Mesothelial cell of epicardium (in vitro differentiated cells): ENCODE data around the gene PPP1CC. TPM values are rescaled to one million over a fixed set of nuclear protein-coding genes. Genes with fewer than 3 reads are reported as not detected.

Source experiments
- DNase-seq, 2 experiments: peaks; one replicate each; pipeline ENCODE4 v3.0.0; 2021; ENCODE audit warnings: low spot score in 2 of 2; ENCODE audit not compliant: unreplicated experiment in 2 of 2
- H3K27ac Mint-ChIP-seq: 2 replicates; pipeline ENCODE4 v1.8.0; 2021; ENCODE audit warnings: mixed read lengths
- H3K27me3 Mint-ChIP-seq: 2 replicates; pipeline ENCODE4 v1.8.0; 2021; ENCODE audit warnings: low read depth, mixed read lengths
- H3K36me3 Mint-ChIP-seq: 2 replicates; pipeline ENCODE4 v1.8.0; 2021; ENCODE audit warnings: mixed read lengths
- H3K4me1 Mint-ChIP-seq: 2 replicates; pipeline ENCODE4 v1.8.0; 2021; ENCODE audit warnings: mixed read lengths
- H3K4me3 Mint-ChIP-seq: 2 replicates; pipeline ENCODE4 v1.8.0; 2021; ENCODE audit warnings: mild to moderate bottlenecking, moderate library complexity, mixed read lengths
- H3K9me3 Mint-ChIP-seq: 2 replicates; pipeline ENCODE4 v1.8.0; 2021; ENCODE audit warnings: mixed read lengths
- CTCF ChIP-seq: fragments of 200-600 bp; sonication (generic); IDR thresholded peaks from one replicate; pipeline ENCODE4 v1.5.0; 2021; ENCODE audit warnings: antibody characterized with exemption; ENCODE audit not compliant: unreplicated experiment
- total RNA-seq: library from RNA; stranded (reverse); gene quantifications from 3 replicates; pipeline ENCODE4 v1.2.1, GENCODE V29; 2021

The PPP1CC gene
- total RNA-seq, 1 donor from 2014 or later: 150 TPM

- DNase-seq: no peak
- H3K27me3 Mint-ChIP-seq: no peaks in the 10 kb centered on the region
- no peak overlapping the region for H3K4me3 Mint-ChIP-seq
- no peak overlapping the region for H3K27ac Mint-ChIP-seq
- H3K4me1 Mint-ChIP-seq: no peaks in the 10 kb centered on the region
- TF ChIP-seq CTCF: no peak
- H3K9me3 Mint-ChIP-seq: no peaks in the 10 kb centered on the region
- H3K36me3 Mint-ChIP-seq: peaks cover 69% of the 10 kb centered on the region
Observed at GRCh38 chr12:110721570-110721969, 21.1 kb downstream of the PPP1CC start.

GRCh38 chr12:110720516-110720915, 22.2 kb downstream of the PPP1CC start:
- Mint-ChIP-seq H3K9me3 (no peaks in the 10 kb centered on the region), H3K27ac (no peak overlapping the region), H3K4me1 (no peaks in the 10 kb centered on the region), H3K27me3 (no peaks in the 10 kb centered on the region), H3K36me3 (peaks cover 62% of the 10 kb centered on the region), H3K4me3 (no peak overlapping the region)
- no peak for TF ChIP-seq CTCF
- no peak for DNase-seq

- no peak for DNase-seq
- no peak overlapping the region for H3K4me3 Mint-ChIP-seq
- H3K27me3 Mint-ChIP-seq: no peaks in the 10 kb centered on the region
- H3K36me3 Mint-ChIP-seq: peaks cover 51% of the 10 kb centered on the region
- H3K9me3 Mint-ChIP-seq: no peaks in the 10 kb centered on the region
- H3K27ac Mint-ChIP-seq: no peak overlapping the region
- no peaks in the 10 kb centered on the region for H3K4me1 Mint-ChIP-seq
- TF ChIP-seq CTCF: no peak
Observed at GRCh38 chr12:110718222-110718908, 24.3 kb downstream of the PPP1CC start.

- DNase-seq: no peak
- Mint-ChIP-seq H3K27me3 (no peaks in the 10 kb centered on the region), H3K9me3 (no peaks in the 10 kb centered on the region), H3K36me3 (peaks cover 46% of the 10 kb centered on the region), H3K4me1 (no peaks in the 10 kb centered on the region), H3K4me3 (no peak overlapping the region), H3K27ac (no peak overlapping the region)
- TF ChIP-seq CTCF: no peak
Observed at GRCh38 chr12:110717037-110717436, 25.7 kb downstream of the PPP1CC start.

- DNase-seq: no peak
- H3K9me3 Mint-ChIP-seq: peaks cover 3% of the 10 kb centered on the region
- H3K27ac Mint-ChIP-seq: no peak overlapping the region
- H3K36me3 Mint-ChIP-seq: peaks cover 11% of the 10 kb centered on the region
- no peak for TF ChIP-seq CTCF
- no peaks in the 10 kb centered on the region for H3K4me1 Mint-ChIP-seq
- H3K4me3 Mint-ChIP-seq: no peak overlapping the region
- no peaks in the 10 kb centered on the region for H3K27me3 Mint-ChIP-seq
Observed at GRCh38 chr12:110708917-110709316, 33.8 kb downstream of the PPP1CC start.
